HG03135 (cell line): Measurements from ENCODE around the gene TMEM39A.

Experiments used
- ATAC-seq: cut with Tn5 transposase; IDR thresholded peaks from one replicate; pipeline ENCODE4 v1.9.1; 2021; ENCODE audit warnings: mild to moderate bottlenecking, moderate library complexity; ENCODE audit not compliant: unreplicated experiment

TMEM39A gene, protein sequence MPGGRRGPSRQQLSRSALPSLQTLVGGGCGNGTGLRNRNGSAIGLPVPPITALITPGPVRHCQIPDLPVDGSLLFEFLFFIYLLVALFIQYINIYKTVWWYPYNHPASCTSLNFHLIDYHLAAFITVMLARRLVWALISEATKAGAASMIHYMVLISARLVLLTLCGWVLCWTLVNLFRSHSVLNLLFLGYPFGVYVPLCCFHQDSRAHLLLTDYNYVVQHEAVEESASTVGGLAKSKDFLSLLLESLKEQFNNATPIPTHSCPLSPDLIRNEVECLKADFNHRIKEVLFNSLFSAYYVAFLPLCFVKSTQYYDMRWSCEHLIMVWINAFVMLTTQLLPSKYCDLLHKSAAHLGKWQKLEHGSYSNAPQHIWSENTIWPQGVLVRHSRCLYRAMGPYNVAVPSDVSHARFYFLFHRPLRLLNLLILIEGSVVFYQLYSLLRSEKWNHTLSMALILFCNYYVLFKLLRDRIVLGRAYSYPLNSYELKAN

DNA sequence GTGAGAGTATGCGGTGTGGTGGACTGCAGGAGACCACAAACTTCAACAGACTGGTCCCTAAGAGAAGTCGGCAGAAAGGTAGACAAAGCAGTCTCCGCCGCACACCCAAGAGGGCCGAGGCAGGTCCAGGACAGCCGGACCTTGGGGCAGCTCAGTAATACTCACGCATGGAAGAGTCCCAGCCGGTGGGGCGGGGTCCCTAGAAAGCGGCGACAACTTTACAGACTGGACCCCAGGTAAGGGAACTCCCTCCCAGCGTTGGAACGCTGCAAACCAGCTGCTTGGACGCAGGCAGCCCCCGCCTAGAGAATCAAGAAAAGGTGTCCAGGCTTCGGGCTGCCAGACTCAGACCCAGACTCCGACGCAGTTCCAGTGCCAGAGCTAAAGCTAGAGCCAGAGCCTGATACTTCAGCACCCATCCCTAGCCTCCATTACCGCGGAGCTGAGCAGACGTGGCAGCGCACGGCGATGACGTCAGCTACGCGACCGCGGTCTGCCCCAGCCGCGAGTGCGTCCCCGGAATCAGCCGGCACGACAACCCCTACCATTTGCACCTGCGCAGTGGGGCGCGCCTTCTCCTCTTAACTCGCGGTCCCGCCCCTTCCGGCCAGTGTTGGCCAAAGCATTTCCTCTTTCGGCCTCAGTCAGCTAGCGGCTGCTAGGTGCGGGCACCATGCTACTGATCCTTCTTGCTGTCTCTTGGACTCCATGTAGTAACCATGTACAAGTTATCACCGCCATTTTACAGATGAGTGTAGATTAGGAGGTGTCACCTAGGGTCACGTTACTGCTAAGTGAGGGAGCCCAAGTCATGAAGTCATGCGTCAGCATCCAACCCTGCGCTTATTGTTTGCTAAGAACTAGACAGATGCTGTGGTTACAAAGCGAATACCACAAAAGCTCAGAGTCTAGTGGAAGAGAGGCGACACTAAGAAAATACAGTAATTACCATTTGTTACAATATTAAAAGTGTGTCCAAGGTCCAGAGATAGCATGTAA, at the start of gene TMEM39A:
TSS of gene TMEM39A (minus strand) at position 445 of the 999 bp plus-strand sequence. CDS start 1,541 bp downstream, outside the sequence.
- peak; percentile 94 for ATAC-seq

DNA sequence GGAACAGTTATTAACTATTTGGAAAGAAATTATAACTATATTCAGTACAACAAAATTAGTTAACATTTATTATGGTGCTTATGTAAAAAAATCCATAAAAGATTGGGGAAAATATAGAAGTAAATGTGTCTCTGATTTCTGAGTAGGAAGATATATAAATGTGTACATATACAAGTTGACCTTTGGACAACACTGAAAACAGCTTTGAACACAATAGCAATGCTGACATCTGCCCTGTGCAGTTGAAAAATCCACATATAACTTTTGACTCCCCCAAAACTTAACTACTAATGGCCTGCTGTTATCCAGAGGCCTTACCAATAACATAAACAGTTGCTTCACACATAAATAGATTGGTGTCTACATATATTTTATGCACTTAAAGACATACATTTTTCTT, 47.3 kb upstream of the TMEM39A start:
- ATAC-seq, result no peak

DNA sequence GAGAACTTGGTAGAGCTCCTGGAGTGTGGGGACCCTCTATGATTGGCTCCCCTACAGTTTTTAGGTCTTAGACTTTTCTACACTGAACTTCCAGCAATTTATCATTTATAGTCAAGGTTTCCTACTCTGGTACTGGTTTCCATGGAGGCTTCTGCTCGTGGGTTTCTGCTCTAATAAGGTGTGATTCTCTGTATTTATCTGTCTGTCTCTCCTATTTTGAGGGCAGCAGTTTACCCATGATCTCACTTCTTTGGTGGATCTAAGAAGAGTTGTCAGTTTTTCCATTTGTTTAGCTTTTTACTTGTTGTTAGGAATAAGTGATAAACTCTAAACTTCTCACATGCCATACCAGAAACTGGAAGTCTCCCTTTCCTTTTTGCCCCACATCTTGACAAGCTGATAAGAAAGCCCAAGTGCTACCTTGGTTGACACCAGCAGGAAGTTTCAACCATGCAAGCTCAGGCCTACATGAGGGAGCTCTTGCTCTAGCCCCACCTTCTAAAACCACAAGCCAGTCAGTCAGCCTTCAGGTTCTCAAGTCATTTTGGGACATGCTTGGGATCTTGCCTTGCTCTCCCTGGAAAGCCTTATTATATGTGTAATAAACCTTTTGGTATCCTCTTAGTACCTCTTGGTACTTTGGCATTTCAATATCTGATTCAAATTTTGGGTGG, 44.9 kb upstream of the TMEM39A start:
- ATAC-seq, result no peak

DNA sequence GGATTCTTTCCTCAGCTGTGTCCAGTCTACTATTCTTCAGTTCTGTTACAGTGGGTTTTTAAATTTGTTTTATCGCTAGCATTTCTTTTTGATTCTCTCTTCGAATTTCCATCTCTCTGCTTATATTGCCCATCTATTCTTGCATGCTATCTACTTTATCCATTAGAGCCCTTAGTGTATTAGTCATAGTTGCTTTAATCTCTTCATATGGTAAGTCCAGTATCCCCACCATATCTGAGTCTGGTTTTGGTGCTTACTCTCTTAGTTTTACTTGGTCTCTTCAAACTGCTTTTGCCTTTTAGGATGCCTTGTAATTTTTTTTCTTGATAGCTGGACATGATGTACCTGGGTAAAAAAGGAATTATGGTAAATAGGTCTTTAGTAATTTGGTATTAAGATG, 44.0 kb upstream of the TMEM39A start:
- no peak for ATAC-seq

DNA sequence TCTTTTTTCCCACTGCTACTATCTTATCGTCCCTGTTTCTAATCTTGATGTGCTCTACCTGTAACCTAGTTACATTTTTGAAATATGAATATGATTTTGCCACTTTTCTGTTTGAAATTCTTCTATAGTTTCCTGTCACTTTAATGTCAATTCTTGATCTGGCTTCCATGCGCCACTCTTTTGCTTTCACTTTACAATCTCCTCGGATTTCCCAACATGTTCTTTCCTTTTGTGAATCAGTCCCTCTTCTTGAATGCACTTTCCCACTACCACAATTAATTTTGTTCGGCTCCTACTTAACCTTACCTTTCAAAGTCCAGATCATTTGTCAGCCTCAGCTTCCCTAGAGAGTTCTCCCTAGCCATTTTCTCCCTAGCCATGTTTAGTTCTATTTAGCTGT, 43.2 kb upstream of the TMEM39A start:
- no peak for ATAC-seq

DNA sequence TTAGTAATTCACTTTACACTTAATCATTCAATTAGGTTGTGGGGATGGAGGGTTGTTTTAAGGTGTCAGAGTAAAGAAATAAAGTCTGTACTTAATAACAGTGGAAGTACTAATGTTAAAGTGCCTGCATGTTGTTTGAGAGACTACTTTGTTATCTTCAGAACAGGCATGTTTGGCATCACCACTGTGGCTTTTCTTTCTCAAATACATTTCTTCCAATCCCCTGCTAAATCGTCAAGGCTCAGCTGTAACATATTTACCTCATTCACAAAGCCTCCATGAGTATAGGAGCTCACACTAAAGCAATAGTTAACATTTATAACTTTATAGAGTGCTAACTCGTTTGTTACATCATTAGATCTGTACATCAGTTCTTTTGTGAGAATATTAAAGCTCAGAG, 37.5 kb upstream of the TMEM39A start:
- ATAC-seq, result no peak

DNA sequence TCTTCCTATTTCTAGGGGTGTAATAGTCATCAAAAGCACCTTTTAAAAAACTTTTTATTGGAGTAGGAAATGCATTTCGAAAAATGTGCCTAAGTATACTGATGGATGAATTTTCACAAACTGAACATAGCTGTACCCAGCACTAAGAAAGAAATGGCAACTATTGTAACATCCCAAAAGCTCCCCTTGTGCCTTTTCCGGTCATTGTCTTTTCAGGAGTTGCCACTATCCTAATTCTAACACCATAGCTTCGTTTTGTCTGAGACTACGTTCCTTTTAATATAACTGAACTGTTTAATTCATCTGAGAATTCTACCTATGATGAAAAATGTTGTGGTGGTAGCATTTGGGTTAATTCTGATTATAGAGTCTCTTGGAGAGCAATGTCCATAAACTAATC, 36.9 kb upstream of the TMEM39A start:
- no peak for ATAC-seq

DNA sequence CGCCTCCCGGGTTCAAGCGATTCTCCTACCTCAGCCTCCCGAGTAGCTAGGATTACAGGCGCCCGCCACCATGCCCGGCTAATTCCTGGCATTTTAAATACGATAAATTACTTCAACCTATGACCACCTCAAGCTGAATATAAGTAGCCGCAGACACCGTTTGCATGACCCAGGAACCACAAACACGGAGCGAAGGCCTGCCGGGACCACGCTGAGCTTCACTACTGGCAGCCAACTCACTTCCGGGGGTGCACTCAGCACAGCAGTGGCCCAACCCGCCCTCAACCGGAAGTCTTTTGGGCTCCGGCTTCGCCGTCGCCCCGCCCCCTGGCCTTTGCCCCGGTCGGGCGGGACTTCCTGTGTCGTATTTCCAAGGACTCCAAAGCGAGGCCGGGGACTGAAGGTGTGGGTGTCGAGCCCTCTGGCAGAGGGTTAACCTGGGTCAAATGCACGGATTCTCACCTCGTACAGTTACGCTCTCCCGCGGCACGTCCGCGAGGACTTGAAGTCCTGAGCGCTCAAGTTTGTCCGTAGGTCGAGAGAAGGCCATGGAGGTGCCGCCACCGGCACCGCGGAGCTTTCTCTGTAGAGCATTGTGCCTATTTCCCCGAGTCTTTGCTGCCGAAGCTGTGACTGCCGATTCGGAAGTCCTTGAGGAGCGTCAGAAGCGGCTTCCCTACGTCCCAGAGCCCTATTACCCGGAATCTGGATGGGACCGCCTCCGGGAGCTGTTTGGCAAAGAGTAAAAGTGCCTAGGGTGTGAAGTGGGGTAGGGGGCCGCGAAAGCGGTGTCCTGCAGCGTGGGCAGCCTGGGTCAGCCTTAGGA, 35.0 kb upstream of the TMEM39A start, which contains the start of gene TIMMDC1:
TSS of gene TIMMDC1 (plus strand) at position 362 of the 826 bp plus-strand sequence. CDS start at position 549, 187 bp downstream.
- peak; percentile 99 for ATAC-seq

DNA sequence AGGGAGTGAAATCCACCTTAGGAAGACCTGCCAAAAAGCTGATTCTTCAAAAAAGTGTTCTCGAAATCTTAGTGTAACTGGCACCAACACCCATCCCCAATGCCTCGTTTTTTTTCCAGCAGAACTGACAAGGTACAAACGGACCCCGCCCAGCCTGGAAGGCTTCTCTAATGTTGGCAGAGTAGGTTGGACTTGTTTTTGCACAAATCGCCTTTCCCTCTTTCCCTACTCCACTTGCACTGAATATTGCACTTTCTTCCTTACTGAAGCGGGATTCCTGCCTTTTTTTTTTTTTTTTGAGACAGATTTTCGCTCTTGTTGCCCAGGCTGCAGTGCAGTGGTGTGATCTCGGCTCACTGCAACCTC, 34.4 kb upstream of the TMEM39A start:
- ATAC-seq, result no peak

DNA sequence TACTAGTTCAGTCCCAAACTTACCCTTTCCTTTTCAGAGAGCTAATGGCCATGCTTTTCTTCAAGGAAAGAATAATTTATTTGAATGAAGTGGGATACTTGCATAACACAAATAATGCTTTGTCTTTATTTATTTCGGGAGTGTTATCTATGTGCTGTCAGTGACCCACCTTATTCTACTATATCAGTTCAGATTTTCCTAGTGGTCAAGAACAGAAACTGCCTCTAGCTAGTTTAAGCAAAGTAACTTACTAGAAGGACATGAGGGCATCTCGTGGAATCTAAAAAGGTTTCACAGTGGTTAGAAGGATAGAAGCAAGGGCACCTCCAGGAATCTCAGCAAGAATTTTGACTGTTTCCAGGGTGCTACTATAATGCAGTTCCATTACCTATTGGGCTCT, 31.2 kb upstream of the TMEM39A start:
- ATAC-seq, result no peak

DNA sequence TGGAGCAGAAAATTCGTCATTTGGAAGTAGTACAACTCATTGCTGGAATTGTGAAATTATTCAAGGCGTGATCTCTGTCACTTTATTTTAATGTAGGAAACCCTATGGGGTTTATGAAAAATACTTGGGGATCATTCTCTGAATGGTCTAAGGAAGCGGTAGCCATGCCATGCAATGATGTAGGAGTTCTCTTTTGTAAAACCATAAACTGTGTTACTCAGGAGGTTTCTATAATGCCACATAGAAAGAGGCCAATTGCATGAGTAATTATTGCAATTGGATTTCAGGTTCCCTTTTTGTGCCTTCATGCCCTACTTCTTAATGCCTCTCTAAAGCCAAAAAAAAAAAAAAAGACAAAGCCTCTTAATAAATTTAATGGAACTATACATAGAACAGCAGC, 29.4 kb upstream of the TMEM39A start:
- ATAC-seq, result no peak

DNA sequence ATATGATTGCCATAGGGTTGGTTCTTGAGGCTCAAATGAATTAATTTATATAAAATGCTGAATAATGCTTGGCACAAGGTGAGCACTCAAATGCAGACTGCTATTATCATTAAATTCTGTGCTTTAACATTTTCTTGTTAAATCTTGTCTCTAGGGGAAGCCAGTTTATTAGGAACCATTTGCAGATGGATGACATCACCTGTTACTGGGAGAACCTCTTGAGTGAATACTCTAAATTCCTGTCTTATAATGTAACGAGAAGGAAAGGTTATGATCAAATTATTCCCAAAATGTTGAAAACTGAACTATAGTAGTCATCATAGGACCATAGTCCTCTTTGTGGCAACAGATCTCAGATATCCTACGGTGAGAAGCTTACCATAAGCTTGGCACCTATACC, 28.7 kb upstream of the TMEM39A start:
- no peak for ATAC-seq

DNA sequence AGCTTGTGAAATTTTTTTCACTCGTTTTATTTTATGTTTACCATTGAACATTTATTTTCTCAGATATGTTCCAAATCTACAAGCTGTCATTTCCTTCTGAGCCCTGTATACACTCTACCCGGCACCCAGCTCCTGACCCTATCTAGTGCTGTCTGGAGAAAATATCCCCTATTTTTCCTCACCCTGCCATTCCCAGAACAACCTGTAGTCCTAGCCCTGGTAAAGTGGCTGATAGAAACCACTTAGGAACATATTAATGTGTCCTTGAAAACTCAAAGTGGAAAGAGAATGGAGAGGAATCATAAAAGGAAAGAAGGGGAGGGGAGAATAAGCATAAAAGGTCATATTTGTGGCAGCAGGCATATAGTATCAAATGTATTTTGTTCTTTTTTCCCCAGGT, 26.7 kb upstream of the TMEM39A start:
- no peak for ATAC-seq

DNA sequence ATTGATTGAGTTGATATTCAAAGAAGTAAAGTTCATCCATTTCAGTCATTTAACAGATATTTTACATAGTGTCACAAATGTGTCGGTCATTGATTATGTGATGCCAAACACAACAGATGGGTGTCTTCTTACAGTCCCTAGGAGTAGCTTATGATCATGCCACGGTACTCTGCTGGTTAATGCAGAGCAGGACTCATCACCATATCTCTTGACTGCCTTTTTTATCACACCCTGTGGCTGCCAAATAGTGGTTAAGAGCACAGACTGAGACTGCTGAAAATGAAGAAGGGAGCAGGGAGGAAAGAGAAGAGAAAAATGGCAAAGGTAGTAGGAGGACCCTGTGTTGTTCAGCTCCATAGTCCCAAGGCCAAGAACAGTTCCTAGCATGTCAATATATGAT, 22.1 kb upstream of the TMEM39A start:
- no peak for ATAC-seq

DNA sequence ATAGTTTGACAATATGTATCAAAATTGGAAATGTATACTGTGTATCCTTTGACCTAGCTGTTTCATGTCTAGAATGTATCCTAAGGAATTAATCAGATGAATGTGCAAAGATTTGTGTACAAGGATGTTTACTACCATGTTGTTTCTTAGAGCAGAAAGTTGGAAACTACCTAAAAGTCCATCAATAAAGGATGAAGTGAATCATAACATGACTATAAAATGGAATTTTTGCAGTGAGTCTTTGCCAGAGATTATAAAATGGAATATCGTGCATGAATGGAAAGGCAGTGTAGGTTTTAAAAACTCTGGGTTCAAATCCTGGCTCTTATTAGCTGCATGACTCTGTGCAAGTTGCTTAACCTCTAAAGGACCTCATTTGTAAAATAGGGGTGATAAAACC, 19.7 kb upstream of the TMEM39A start:
- no peak for ATAC-seq

DNA sequence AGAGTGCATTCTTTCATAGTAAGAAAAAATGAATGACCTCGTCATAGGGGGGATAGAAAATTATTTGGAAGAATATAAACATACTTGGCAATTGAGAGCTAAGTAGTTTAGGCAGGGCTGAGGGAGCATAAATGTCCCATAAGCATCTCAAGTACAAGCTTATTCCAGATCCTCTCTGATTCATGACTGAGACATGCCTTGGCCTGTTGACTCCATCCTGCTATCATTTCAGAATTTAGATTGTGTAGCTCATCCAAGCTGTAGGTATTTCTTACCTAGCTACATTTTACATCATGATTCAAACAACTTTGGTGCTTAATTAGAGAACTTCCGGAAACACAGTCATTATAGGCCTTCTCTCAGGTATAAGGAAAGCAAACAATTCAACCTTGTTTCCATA, 17.7 kb upstream of the TMEM39A start:
- ATAC-seq, result no peak

DNA sequence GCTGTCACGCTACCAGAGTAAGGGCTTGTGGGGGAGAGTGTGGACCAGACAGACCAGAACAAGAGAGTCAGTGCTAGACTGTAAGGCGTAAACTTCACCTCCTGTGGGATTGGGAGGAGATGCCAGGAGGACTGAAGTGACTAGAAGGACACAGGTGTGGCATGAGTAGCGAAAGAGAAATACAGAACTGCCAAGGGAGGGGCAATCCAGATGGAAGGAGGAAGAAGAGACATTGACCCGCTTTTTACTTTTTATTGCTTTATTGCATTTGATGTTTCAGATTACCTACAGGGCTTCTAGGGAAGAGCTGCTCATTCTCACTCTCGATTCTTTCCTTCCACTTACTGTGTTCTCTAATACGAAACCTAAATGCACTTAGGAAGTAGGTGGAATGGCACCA, 7.5 kb upstream of the TMEM39A start:
- no peak for ATAC-seq

DNA sequence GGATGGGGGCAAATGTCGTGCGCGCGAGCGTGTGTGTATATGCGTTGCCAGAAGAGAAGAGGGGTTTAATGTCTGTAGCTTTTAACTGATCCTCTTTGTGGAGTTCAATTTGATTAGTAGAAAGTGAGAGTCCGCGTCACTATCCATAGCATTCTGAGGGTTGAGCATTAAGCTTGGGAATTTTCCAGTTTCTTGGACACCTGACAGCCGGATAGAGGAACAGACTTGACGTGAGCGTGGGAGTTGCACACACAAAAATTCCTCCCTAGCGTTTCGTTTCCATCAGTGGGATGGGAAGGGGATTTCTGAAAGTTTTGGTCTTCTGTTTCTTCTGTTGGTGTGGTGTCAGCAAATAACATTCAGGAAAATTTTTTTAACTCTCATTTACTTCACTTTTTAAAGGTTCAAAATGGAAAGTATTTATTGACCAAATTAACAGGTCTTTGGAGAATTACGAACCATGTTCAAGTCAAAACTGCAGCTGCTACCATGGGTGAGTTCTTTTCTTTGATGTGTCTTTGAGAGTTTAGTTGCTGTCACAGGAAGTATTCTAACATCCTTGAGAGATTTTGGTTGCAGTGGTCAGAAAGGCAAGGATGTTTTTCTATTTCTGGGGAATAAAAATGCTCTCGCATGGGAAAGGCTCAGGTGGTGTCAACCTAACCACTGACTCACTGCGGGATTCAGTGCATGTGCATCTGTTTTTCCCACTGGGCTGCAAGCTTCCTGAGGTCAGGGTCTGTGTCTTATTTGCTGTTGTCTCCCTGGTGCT, 6.2 kb upstream of the TMEM39A start:
- no peak for ATAC-seq

DNA sequence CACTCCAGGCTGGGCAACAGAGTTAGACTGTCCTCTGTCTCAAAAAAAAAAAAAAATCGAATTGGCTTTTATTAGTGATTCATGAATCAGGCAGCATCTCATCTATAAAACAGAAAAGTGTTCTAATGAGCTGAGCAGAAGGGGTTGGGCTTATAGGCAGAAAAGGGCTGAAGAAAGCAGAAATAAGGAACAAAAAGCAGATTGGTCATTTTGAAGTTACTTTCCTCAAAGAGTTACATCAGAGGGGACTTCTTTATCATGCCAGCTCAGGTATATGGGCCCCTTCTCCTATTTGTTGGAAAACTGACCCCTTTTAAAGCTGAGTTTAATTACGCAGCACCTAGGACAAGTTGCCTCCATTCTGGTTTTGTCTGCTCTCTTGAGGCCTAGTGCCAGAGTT, 4.6 kb upstream of the TMEM39A start:
- ATAC-seq, result no peak
